GM18909 (cell line): ENCODE data around the gene ATP1A4.

Experiments
- ATAC-seq: cut with Tn5 transposase; IDR thresholded peaks from one replicate; pipeline ENCODE4 v1.9.1; 2021; ENCODE audit warnings: mild to moderate bottlenecking; ENCODE audit not compliant: unreplicated experiment, poor library complexity

Gene ATP1A4

GRCh38 chr1:160137216-160137862 is 14.1 kb upstream of the ATP1A4 start:
- no peak for ATAC-seq

- no peak for ATAC-seq
Measured at GRCh38 chr1:160139840-160140239, 11.6 kb upstream of the ATP1A4 start.

GRCh38 chr1:160143695-160144094 is 7.7 kb upstream of the ATP1A4 start:
- ATAC-seq = no peak

GRCh38 chr1:160144921-160145320 is 6.5 kb upstream of the ATP1A4 start:
- ATAC-seq = no peak

GRCh38 chr1:160146107-160146506 is 5.3 kb upstream of the ATP1A4 start:
- no peak for ATAC-seq

GRCh38 chr1:160148121-160148520 is 3.3 kb upstream of the ATP1A4 start:
- no peak for ATAC-seq

GRCh38 chr1:160149233-160149632 is 2.2 kb upstream of the ATP1A4 start:
- ATAC-seq = no peak

- ATAC-seq = no peak
Measured at GRCh38 chr1:160149716-160150115, 1.7 kb upstream of the ATP1A4 start.

- ATAC-seq = no peak
Measured at GRCh38 chr1:160154790-160155189, 3.4 kb downstream of the ATP1A4 start.

- no peak for ATAC-seq
Measured at GRCh38 chr1:160156361-160156760, 5.0 kb downstream of the ATP1A4 start.

GRCh38 chr1:160157174-160157573 is 5.8 kb downstream of the ATP1A4 start:
- ATAC-seq = no peak

- no peak for ATAC-seq
Measured at GRCh38 chr1:160158031-160158430, 6.6 kb downstream of the ATP1A4 start.

- ATAC-seq = no peak
Measured at GRCh38 chr1:160158534-160158933, 7.1 kb downstream of the ATP1A4 start.

- no peak for ATAC-seq
Measured at GRCh38 chr1:160159846-160160245, 8.4 kb downstream of the ATP1A4 start.

GRCh38 chr1:160161965-160162705 is 10.7 kb downstream of the ATP1A4 start:
- no peak for ATAC-seq

GRCh38 chr1:160162931-160163330 is 11.5 kb downstream of the ATP1A4 start:
- ATAC-seq = no peak

- no peak for ATAC-seq
Measured at GRCh38 chr1:160163615-160164014, 12.2 kb downstream of the ATP1A4 start.

- ATAC-seq = no peak
Measured at GRCh38 chr1:160164121-160164520, 12.7 kb downstream of the ATP1A4 start.

GRCh38 chr1:160166166-160166868 is 14.9 kb downstream of the ATP1A4 start:
- ATAC-seq = no peak

- no peak for ATAC-seq
Measured at GRCh38 chr1:160167056-160167455, 15.7 kb downstream of the ATP1A4 start.

GRCh38 chr1:160167580-160167979 is 16.2 kb downstream of the ATP1A4 start:
- no peak for ATAC-seq
